H1 (cell line): ENCODE data around the gene CTPS2. TPM values are rescaled to one million over a fixed set of nuclear protein-coding genes. Genes with fewer than 3 reads are reported as not detected.

ENCODE experiments used
- ASH2L ChIP-seq: fragments of 200-600, 300-600 bp; sonication (generic); IDR thresholded peaks from one replicate; pipeline ENCODE4 v1.7.1; 2017; ENCODE audit warnings: low read length
- ATF2 ChIP-seq: IDR thresholded peaks from 2 replicates; pipeline ENCODE4 v1.6.1; 2012; ENCODE audit warnings: low read length, inconsistent platforms
- CEBPB ChIP-seq: IDR thresholded peaks from 2 replicates; pipeline ENCODE4 v1.6.1; 2012; ENCODE audit warnings: low read depth, low read length
- CHD7 ChIP-seq: fragments of 300-600 bp; sonication (generic); IDR thresholded peaks from 2 replicates; pipeline ENCODE4 v1.7.1; 2012; ENCODE audit warnings: low read length, moderate library complexity, mild to moderate bottlenecking, inconsistent platforms; ENCODE audit not compliant: insufficient replicate concordance
- EP300 ChIP-seq, 2 experiments: IDR thresholded peaks; 1 replicate in 1 of 2; 2 replicates in 1 of 2; pipeline ENCODE4 v1.6.1; 2011 to 2012; ENCODE audit warnings: low read depth in 2 of 2, low read length in 2 of 2, mild to moderate bottlenecking in 2 of 2, borderline replicate concordance in 1 of 2, inconsistent platforms in 1 of 2, moderate library complexity in 1 of 2
- EZH2 ChIP-seq: fragments of 200-600 bp; sonication (generic); IDR thresholded peaks from 2 replicates; pipeline ENCODE4 v1.7.1; 2012; ENCODE audit warnings: low read depth, mild to moderate bottlenecking, moderate library complexity, low read length, inconsistent platforms; ENCODE audit not compliant: severe bottlenecking
- FOSL1 ChIP-seq: IDR thresholded peaks from 2 replicates; pipeline ENCODE4 v1.6.1; 2011; ENCODE audit warnings: mild to moderate bottlenecking, low read depth, low read length, moderate library complexity; ENCODE audit not compliant: insufficient read depth
- RXRA ChIP-seq: IDR thresholded peaks from 2 replicates; pipeline ENCODE4 v1.6.1; 2011; ENCODE audit warnings: low read depth, mild to moderate bottlenecking, low read length, moderate library complexity; ENCODE audit not compliant: insufficient read depth
- SP2 ChIP-seq: IDR thresholded peaks from 2 replicates; pipeline ENCODE4 v1.6.1; 2012; ENCODE audit warnings: mild to moderate bottlenecking, low read length, inconsistent platforms
- TCF12 ChIP-seq: IDR thresholded peaks from 2 replicates; pipeline ENCODE4 v1.6.1; 2011; ENCODE audit warnings: low read depth, mild to moderate bottlenecking, low read length
- polyA plus RNA-seq, 7 experiments: library from polyadenylated mRNA; depleted of rRNA in 3 of 7; stranded (reverse) in 5 of 7; unstranded in 2 of 7; fragments of >200 nt in 5 of 7; fragments of 200-250 nt in 2 of 7; gene quantifications; 1 replicate in 5 of 7; 2 replicates in 1 of 7; 4 replicates in 1 of 7; pipeline versions ENCODE4 v1.2.1 to v1.2.3, GENCODE V29; 2011 to 2013; ENCODE audit warnings: missing spikeins in 2 of 7, mixed read lengths in 2 of 7
- total RNA-seq: library from RNA; stranded (reverse); fragmentation: NEBNext Ultra II Directional; extraction: Animal tissue kit (Norgen Biotek cat#: 25700); gene quantifications from 2 replicates; pipeline ENCODE4 v1.2.1, GENCODE V29; 2021

CTPS2 gene
- total and polyA plus RNA-seq, 2 of the 8 experiments (the other 6 are each of a cell fraction or from before 2014, with no cell fraction given), result 17.1 to 34.0 TPM

GRCh38 chrX:16603822-16604221 lies 108.6 kb downstream of the CTPS2 start (continued):
- no peak for TF ChIP-seq CHD7
- TF ChIP-seq FOSL1, result no peak
- no peak for TF ChIP-seq ATF2
- TF ChIP-seq EZH2, result no peak
- TF ChIP-seq TCF12, result no peak
- no peak for TF ChIP-seq RXRA
- TF ChIP-seq CEBPB, result no peak
- no peak for TF ChIP-seq ASH2L
- no peak for TF ChIP-seq EP300 (IDR thresholded peaks at IDR 0.05; ENCODE audit: borderline replicate concordance in 1 of 2, low read depth in 2 of 2, low read length in 2 of 2)
- TF ChIP-seq SP2, result no peak
